Heart left ventricle (tissue), 13 donors: Measurements from ENCODE around the gene CHIC2.

Experiments used
- POLR2A ChIP-seq, 2 donors: fragments of 450-650 bp; IDR thresholded peaks; one replicate each; pipeline ENCODE4 v1.6.1; 2017; ENCODE audit warnings: antibody characterized with exemption in 2 of 2, mild to moderate bottlenecking in 2 of 2, moderate library complexity in 2 of 2
- TF ChIP-seq, protein P1 (sequence below), 12 donors: fragments of 200-600 bp; sonication (generic) in 4 of 12; IDR thresholded peaks; one replicate each; pipeline versions ENCODE4 v1.5.0 to v1.8.0; 2018 to 2022; ENCODE audit warnings: antibody characterized with exemption in 12 of 12, mild to moderate bottlenecking in 5 of 12
- donor health status: ischemic (EF 13 %, LVEDD 7.1; RV severe dilation, severe dysfunction).
- donor health status: DM: no; HTN: yes; CAD: no.
- donor health status: DM: no; HTN: no; CAD: no.
- donor health status: ischemic (EF 25% LVEDD 6.9; RV normal size, moderate dysfunction).
- donor health status: ischemic (EF 25% LVEDD 5.7; RV mildly dilated, moderate dysfunction).
- donor health status: ischemic (EF 35%, LVEDD 5.7; RV mildly dilated, moderate dysfunction).
- donor health status: nonischemic (EF 11% LVEDD 7.7; RV severe dilation, severe dysfunction).
- donor health status: DM: yes; HTN: yes; CAD: no.
- donor health status: PGD.
- donor health status: ischemic (EF 29% LVEDD 5.4; RV normal size, mild dysfunction).
- donor health status: nonischemic (EF 23%, LVEDD 6.1; RV moderate dilation, normal function).

DNA sequence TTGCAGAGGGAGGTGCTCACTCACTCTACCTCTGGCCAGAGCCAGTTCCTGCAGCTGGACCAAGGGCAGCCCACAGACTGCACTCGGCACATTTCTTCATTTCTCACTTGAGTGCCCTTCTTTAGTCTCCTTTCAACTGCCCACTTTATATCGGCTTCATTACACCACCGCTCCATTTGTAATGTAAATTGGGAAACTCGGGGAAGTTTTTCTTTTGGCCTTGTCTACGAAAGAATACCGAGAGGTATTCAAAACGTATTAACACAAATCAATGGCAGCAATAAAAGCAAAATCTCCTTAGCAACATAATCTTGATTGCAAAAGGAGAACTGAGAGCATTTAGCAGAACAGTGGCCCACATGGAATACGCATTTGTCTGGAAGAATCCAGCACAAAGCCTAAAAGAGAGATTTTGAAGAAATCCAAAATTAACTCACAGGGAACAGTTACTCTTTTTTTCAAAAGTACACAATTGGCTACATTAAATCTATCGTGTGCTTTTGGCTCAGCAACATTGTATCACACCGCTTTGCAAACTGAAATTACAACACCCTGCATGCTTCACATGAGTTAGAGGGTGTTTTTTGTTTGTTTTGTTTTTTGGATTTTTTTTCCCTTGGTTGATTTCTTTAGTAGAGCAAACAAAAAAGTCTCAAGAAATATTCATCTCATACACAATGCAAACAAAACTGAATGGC, 62.6 kb downstream of the CHIC2 start:
- no peak for TF ChIP-seq POLR2A (IDR thresholded peaks at IDR 0.05)
- TF ChIP-seq, protein P1, sequence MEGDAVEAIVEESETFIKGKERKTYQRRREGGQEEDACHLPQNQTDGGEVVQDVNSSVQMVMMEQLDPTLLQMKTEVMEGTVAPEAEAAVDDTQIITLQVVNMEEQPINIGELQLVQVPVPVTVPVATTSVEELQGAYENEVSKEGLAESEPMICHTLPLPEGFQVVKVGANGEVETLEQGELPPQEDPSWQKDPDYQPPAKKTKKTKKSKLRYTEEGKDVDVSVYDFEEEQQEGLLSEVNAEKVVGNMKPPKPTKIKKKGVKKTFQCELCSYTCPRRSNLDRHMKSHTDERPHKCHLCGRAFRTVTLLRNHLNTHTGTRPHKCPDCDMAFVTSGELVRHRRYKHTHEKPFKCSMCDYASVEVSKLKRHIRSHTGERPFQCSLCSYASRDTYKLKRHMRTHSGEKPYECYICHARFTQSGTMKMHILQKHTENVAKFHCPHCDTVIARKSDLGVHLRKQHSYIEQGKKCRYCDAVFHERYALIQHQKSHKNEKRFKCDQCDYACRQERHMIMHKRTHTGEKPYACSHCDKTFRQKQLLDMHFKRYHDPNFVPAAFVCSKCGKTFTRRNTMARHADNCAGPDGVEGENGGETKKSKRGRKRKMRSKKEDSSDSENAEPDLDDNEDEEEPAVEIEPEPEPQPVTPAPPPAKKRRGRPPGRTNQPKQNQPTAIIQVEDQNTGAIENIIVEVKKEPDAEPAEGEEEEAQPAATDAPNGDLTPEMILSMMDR (IDR thresholded peaks at IDR 0.05): no peak
